Fibroblast of villous mesenchyme (primary cell): Measurements from ENCODE around the gene KCNIP1. TPM values are rescaled to one million over a fixed set of nuclear protein-coding genes. Genes with fewer than 3 reads are reported as not detected.

Experiments used
- DNase-seq: peaks from one replicate; pipeline ENCODE4 v3.0.0-alpha.2; 2010; ENCODE audit warnings: low read depth
- H3K4me3 ChIP-seq: 2 replicates; pipeline ENCODE4 v1.5.1; 2011; ENCODE audit warnings: low read depth, mild to moderate bottlenecking, low read length
- CTCF ChIP-seq: IDR thresholded peaks from 2 replicates; pipeline ENCODE4 v1.5.1; 2012; ENCODE audit warnings: low read depth, mild to moderate bottlenecking, low read length; ENCODE audit not compliant: insufficient read depth
- total RNA-seq: library from RNA; depleted of rRNA; stranded (reverse); fragments of >200 nt; gene quantifications from 2 replicates; pipeline ENCODE4 v1.2.3, GENCODE V29; 2012

Gene KCNIP1
- total RNA-seq, 1 donor: not detected

DNA sequence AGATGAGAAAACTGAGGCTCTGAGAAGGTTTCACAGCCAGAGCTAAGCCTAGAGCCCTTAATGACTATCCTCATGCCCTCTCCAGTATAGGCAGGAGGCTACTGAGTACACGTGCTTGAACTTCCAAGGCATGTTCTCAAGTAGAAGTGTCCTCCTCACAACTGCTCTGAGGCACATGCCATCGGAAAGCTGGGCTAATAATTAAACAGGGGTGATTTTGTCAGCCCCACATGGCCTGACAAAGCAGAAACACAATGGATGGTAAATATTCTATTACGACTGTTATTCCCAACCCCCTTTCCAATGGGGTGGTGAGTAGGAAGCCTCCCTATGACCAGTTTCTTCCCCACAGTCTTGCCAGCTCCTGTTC is 34.3 kb downstream of the KCNIP1 start:
- DNase-seq: no peak
- TF ChIP-seq CTCF: no peak
- H3K4me3 ChIP-seq: no peak overlapping the region

DNA sequence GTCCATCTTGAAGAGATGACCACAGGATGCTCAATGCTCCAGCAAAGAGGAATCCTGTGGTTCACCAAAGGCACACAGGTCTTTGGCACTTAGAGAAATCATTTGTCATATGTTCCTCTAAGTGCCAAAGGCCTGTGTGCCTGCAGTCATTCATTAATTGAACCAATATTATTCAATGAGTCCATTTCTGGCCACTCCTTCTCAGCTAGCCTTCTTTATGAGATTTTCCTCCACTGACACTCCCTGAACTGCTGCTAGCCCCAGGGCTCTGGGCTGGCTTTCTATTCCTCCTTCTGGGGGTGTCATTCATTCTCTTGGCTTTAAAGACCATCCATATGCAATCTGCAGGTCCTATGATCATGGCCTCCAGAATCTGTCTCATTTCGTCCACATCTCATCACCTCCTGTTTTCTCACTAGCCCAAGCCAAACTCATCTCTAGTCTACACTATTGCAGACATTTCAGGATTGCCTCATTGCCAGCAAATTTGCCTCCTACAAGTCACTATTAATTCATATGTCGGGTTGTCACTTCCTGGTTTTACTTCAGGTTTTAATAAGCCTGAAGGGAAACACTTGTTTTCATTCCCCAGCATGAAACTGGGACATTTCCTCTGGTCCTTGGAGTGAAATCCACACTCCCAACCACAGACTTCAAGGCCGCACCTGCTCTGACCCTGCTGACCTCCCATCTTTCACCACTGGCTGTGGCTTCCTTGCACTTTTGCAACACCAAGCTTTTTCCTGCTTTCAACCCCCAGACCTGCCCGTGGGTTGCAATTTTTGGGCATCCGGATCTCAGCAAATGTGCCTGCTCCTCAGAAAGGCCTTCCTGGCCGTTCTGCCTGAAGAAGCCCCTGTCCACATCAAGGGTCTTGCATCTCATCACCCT is 35.1 kb downstream of the KCNIP1 start:
- TF ChIP-seq CTCF: no peak
- DNase-seq: no peak
- H3K4me3 ChIP-seq: no peak overlapping the region

GRCh38 chr5:170540271-170540670 is 36.5 kb downstream of the KCNIP1 start:
- no peak for TF ChIP-seq CTCF
- DNase-seq: no peak

GRCh38 chr5:170541146-170541769 is 37.4 kb downstream of the KCNIP1 start:
- no peak for TF ChIP-seq CTCF
- no peak for DNase-seq
- H3K4me3 ChIP-seq: no peak overlapping the region

More at GRCh38 chr5:170540271-170540670, 36.5 kb downstream of the KCNIP1 start:
- H3K4me3 ChIP-seq: no peak overlapping the region

- no peak overlapping the region for H3K4me3 ChIP-seq
- no peak for DNase-seq
- no peak for TF ChIP-seq CTCF
These were observed 39.0 kb downstream of the KCNIP1 start for GRCh38 chr5:170542691-170543293.

- DNase-seq: no peak
- no peak for TF ChIP-seq CTCF
These were observed 41.5 kb downstream of the KCNIP1 start for GRCh38 chr5:170545313-170545712.

More at GRCh38 chr5:170545313-170545712, 41.5 kb downstream of the KCNIP1 start:
- no peak overlapping the region for H3K4me3 ChIP-seq
